CD4-positive, alpha-beta T cell treated with Interleukin-1 beta for 1 hour (primary cell): ENCODE results near the gene DOCK2.

ENCODE experiments used
- DNase-seq, 2 donors: peaks; one replicate each; pipeline ENCODE4 v3.0.0-alpha.2; 2020 to 2022

The DOCK2 gene

GRCh38 chr5:169910393-169910792 is 273.3 kb downstream of the DOCK2 start:
- no peak for DNase-seq

DNA sequence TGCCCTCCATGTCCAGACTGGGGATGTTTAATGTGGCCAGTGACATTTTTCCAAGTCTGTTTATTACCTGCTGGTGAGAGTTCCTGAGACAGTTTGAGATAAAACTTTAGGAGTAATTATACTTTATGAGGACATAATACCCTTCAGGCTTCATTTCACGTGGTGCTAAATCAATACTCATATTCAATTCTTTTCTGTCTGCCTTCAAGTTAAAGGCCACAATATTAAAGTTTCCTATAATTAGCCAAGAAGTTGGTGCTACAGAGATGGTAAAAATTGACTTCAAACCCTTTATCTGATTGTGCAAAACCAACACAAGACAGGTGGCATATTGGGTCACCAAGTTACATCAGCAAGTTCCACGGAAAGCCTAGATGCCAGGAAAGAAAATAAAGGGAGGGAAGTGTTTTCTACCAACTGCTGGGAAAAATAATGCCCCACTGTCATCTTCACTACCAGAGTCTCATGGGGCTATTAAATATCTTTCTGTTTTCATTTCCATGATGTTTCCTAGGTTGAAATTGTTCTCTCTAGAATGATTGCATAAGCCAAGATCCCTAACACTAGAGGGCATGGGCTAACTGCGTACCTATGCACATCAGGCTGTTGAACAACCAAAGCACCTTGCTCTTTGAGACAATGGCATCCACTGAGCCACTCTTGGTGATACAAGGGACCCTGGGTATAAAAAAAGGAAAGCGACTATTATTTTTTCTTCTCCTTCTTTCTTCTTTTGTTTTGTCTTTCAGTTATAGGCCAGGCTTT is 274.6 kb downstream of the DOCK2 start:
- no peak for DNase-seq

GRCh38 chr5:169913479-169913878 is 276.4 kb downstream of the DOCK2 start:
- no peak for DNase-seq

DNA sequence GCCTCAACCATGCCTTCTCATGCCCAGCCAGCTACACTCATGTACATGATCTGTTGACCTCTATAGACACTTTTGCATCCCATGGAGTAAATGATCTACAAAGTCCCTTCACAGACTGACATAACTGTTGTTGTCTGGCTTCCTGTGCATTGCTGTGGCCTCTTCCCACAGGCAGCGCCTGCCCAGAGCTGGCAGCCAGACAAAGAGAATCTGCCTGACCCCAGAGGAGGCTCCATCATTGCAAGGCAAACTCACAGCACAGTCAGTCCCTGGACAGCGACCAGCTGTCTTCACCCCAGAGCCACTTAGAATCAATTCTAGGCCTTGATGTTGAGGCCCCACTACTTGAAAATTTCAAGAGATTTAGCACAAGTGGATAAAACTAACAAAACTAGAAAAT is 277.7 kb downstream of the DOCK2 start:
- no peak for DNase-seq

DNA sequence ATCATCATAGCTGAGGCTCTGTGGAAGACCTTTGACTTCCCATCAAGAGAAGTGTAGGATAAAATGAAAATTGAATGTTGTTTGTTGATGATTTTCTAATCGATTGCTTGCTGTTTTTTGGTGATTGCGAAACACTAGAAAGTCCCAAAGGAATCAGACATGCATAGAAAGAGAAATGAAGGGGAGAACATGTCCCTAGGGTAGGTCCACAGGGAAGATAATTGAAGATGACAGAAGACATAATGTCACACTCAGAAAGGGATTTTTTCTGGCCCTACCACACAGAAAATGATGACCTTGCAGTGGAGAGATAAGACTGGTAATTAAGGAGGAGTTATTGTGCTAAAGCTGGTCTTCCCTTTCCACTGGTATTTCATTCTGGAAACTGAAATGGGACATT is 280.4 kb downstream of the DOCK2 start:
- no peak for DNase-seq

DNA sequence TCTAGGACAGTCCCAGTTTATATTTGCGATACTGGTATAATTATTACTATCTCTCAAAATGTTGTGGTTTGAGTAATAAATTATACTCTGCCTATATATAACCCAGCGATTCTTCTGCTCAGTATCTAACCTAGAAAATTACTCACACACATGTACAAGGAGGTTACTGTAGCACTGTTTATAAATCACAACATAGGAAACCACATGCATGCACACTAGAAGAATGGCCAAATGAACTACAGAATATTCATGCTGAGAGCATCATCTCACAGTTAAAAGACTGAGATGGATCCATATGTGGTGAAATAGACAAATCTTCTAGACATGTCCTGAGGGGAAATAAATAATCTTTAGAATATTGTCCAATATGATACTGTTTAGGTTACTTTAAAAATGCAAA is 281.2 kb downstream of the DOCK2 start:
- DNase-seq = no peak

- no peak for DNase-seq
Measured at GRCh38 chr5:169920474-169920873, 283.4 kb downstream of the DOCK2 start.

DNA sequence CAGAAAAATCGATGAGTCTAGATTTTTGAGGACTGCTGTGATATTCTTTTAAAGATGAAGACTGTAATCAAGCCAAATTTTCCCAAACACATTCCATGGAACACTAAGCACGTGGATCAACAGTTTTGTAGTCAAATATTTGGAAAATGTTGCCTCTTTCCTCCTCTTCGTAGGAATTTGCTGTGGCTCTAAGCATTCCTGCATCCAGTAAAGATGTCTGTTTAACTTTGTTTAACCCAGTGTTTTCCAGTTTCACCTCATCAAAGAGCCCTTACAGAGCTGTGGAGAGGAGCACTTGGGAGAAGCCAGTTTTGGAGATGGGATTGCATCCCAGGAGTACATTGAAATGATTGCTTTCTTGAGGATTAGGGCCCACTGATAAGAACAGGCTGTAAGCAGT is 284.3 kb downstream of the DOCK2 start:
- no peak for DNase-seq

DNA sequence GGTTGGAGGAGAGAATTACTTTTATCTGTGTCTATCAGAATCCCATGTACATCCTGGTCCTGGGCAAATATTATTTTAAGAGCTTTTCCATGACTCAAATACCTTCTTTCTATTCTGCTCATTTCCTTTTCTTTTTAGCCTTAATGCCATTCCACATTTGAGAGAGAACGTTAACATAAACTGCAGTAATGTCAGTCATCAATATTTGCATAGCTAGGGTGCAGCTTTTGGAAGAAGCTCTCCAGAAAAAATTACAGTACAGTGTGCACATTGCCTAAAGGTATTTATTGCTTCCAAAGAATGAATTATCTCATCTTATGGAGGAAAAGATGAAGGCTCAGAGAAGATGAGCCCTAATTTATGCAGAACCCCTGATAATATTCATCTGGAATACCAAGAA is 284.9 kb downstream of the DOCK2 start:
- no peak for DNase-seq

DNA sequence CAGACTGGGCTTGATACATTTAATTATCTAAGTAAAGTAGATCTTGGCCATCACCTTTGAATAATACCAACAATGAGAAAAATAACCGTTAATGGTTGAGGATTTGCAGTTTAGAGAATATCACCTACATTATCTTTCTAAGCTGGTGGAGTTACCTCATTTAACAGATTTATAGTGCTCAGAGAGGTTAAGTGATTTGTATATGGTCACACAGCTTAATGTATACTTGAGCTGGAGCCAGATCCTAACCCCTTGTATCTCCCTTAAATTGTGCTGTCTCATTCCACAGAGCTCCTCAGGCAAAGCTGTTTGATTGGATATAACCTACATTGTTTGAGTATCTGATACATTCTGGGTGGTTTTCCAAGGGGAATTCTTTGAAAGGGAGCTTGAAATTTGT is 285.4 kb downstream of the DOCK2 start:
- no peak for DNase-seq

- no peak for DNase-seq
Measured at GRCh38 chr5:169923988-169924387, 286.9 kb downstream of the DOCK2 start.

GRCh38 chr5:169933127-169933526 is 296.1 kb downstream of the DOCK2 start:
- no peak for DNase-seq

- DNase-seq = no peak
Measured at GRCh38 chr5:169933616-169934015, 296.5 kb downstream of the DOCK2 start.

DNA sequence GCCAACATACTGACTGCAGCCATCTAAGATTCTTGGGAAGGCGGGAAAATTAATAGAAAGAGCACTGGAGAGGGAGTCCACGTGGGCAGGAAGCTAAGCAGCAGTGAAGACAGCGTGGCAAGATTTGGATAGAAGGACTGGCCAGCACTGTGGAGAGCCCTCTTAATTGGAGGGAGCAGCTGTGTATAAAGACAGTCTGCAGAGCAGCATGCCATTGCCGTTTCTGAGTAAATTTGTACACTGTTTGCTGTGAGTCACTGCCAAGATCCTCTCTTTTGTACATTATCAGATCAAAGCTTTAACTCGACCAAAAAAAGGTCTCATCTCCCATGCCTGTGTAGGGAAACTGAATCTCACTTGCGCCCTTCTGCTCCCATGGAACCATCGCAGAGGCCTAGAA is 297.9 kb downstream of the DOCK2 start:
- no peak for DNase-seq

DNA sequence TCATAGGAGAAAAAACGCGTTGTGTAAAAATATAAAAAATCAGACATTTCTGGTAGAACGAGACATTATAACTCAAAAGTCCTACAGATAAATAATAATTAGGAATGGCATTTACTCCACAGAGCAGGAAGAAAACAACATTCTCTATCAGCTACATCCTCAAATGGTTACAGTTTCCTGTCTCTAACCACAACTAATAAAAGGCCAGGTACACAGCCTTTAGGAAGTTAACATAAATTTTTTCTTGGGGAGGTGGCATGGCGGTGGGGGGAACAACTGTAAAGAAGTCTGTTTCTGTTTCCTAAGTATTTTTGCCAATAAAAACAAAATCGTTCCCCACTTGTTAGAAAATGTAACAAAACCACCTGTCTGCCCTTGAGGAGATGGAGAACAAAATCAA is 298.7 kb downstream of the DOCK2 start:
- DNase-seq = no peak

- DNase-seq = no peak
Measured at GRCh38 chr5:169938439-169938838, 301.4 kb downstream of the DOCK2 start.

DNA sequence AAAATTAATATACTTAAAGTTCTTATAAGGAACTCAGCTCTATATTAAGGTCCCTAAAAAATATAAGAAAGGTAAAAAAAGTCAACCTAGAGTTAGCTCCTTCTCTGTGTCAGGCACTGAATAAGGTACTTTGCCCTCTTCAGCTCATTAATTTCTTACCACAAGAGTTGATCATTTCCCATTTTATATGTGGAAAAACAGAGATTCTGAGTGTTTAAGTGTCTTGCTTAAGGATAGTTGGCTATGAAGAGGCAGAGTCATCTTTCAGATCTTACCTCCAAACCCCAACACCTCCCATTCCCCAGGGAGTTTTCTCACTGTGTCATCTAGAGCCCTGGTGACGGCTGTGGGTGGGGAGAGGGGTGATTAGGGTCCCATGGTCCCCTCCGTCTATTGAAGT is 302.7 kb downstream of the DOCK2 start:
- DNase-seq = no peak

- no peak for DNase-seq
Measured at GRCh38 chr5:169941542-169941941, 304.5 kb downstream of the DOCK2 start.

- DNase-seq = no peak
Measured at GRCh38 chr5:169942181-169942580, 305.1 kb downstream of the DOCK2 start.

- DNase-seq = no peak
Measured at GRCh38 chr5:169943026-169943425, 306.0 kb downstream of the DOCK2 start.

- DNase-seq = no peak
Measured at GRCh38 chr5:169944115-169944514, 307.0 kb downstream of the DOCK2 start.

DNA sequence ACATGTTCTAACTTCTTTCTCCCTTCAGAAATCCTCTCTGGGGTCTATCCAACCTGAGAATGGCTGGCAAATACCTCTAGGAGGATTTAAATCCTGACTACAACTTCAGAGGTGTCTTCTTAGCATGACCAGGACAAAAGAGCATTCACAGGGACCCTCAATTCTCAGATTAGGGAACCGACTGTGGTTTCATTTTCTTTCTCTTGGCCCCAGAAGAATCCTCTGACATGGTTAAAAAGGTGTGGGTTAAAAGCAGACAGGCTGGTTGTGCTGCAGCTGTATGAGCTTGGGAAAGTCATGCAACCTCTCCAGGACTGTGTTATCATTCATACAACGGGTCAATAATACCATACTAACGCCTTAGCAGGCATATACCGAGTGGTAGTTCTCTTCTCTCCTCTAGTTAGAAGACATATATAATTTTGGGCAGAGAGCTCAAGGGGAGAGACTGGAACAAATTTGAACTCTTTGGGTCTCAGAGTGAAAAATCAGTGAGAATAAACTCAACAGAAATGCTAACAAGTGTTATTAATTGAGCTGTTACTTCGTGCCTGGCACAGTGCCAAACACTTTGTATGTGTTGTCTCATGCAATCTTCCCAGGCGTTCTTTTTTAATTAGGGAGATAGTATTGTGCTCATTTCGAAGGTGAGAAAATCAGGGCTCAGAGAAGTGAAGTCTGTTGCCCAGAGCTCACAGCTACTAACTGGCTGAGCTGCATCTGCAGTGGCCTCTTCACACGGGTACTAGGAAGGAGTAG is 308.0 kb downstream of the DOCK2 start:
- no peak for DNase-seq

GRCh38 chr5:169945831-169946261 is 308.8 kb downstream of the DOCK2 start:
- no peak for DNase-seq

DNA sequence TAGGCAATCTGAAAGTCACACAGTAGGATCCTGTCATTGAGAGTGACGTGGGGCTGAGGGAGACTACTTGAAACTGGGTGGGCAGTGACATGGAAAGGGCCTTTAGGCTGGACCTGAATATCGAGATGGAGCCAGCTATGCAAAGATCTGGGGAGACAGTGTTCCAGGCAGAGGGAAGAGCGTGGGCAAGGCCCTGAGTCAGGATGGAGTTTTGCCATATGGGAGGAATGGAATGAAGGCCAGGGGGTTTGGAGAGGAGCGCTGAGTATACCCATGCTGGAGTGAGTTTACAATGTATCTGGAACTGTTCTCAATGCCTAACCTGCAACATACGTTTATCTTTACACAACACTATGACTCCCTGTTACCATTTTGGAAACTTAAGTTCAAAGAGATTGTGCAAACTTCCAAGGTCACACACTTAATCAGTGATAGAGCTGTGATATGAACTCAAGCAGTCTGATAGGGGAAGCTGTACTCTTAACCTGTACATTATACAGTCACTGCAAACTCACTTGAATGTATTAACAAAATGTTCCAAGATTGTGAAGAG is 309.7 kb downstream of the DOCK2 start:
- DNase-seq = no peak
